ENCODE results near the gene BCL11B.

BCL11B gene

GRCh38 chr14:99256483-99256874, 15.5 kb downstream of the BCL11B start:
- DNase-seq (ENCODE audit: extremely low read depth, low read depth) = no peak
- TF ChIP-seq CTCF (IDR thresholded peaks at IDR 0.05; ENCODE audit: low read depth, low read length) = no peak

- TF ChIP-seq CTCF (IDR thresholded peaks at IDR 0.05; ENCODE audit: low read depth, low read length) = no peak
- DNase-seq (ENCODE audit: extremely low read depth, low read depth) = no peak
Observed at GRCh38 chr14:99255621-99256482, 16.1 kb downstream of the BCL11B start.

GRCh38 chr14:99254328-99255009, 17.5 kb downstream of the BCL11B start:
- no peak for DNase-seq (ENCODE audit: extremely low read depth, low read depth)

GRCh38 chr14:99253890-99254289, 18.1 kb downstream of the BCL11B start:
- TF ChIP-seq CTCF (IDR thresholded peaks at IDR 0.05; ENCODE audit: low read depth, low read length) = no peak
- DNase-seq (ENCODE audit: extremely low read depth, low read depth) = no peak

More at GRCh38 chr14:99254328-99255009, 17.5 kb downstream of the BCL11B start:
- TF ChIP-seq CTCF (IDR thresholded peaks at IDR 0.05; ENCODE audit: low read depth, low read length) = no peak

GRCh38 chr14:99252940-99253868, 18.8 kb downstream of the BCL11B start:
- no peak for DNase-seq (ENCODE audit: extremely low read depth, low read depth)
- no peak for TF ChIP-seq CTCF (IDR thresholded peaks at IDR 0.05; ENCODE audit: low read depth, low read length)

- TF ChIP-seq CTCF (IDR thresholded peaks at IDR 0.05; ENCODE audit: low read depth, low read length) = no peak
- no peak for DNase-seq (ENCODE audit: extremely low read depth, low read depth)
Observed at GRCh38 chr14:99252443-99252939, 19.5 kb downstream of the BCL11B start.
